Myocyte (in vitro differentiated cells): ENCODE results near the gene LDB3. TPM values are rescaled to one million over a fixed set of nuclear protein-coding genes. Genes with fewer than 3 reads are reported as not detected.

Experiments
- DNase-seq: peaks from one replicate; pipeline ENCODE4 v3.0.0-alpha.2; 2012; ENCODE audit warnings: low read depth
- total RNA-seq: library from RNA; depleted of rRNA; stranded (reverse); fragments of >200 nt; gene quantifications from 2 replicates; pipeline ENCODE4 v1.2.3, GENCODE V29; 2014

LDB3 gene
- total RNA-seq, 1 donor from 2014 or later, result 137 TPM

GRCh38 chr10:86758189-86759072 is 90.1 kb downstream of the LDB3 start:
- no peak for DNase-seq

DNA sequence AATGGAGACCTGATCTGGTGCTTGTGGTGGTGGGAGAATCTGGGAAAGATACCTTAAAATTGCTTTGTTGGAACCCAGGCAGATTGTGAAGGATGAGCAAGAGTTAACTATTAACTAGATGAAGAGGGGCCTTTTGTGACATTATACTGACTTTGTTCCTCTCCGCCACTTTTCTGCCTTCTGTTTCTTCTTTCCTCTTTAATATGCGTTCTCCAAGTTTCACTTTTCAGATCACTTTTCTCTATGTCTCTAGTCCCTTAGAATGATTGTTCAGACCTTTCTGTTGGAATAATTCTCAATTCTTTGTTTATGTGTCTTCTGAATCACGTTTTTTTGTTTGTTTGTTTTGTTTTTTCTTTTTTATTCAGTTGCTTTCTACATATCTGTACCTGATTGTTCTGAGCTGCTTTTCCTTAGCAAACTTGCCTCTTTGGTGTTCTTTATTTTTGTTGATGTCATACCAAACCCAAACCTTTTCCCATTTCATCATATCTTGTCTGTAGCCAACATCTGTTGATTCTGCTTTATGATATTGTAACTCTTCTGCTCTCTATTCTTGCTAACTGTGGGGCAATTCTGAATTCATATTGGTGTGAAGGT is 90.9 kb downstream of the LDB3 start:
- DNase-seq, result no peak

GRCh38 chr10:86763404-86763803 is 95.1 kb downstream of the LDB3 start:
- no peak for DNase-seq

DNA sequence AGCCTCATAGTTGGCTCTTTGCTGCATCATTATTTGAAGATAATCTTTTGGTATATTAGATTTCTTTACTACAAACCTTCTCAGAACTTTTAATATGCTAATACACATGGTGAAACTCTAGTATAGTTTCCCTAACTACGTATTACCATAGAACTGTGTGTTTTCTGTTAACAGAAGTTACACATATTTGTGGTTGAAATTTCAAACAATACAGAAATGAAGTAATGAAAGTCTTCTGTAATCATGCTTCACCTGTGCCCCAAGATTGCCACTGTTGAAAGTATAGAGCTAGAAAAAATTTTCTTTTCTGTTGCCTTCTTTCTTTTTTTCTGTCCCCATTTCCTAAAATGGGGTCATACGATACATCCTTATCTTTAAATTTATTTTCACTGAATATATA is 97.2 kb downstream of the LDB3 start:
- no peak for DNase-seq

DNA sequence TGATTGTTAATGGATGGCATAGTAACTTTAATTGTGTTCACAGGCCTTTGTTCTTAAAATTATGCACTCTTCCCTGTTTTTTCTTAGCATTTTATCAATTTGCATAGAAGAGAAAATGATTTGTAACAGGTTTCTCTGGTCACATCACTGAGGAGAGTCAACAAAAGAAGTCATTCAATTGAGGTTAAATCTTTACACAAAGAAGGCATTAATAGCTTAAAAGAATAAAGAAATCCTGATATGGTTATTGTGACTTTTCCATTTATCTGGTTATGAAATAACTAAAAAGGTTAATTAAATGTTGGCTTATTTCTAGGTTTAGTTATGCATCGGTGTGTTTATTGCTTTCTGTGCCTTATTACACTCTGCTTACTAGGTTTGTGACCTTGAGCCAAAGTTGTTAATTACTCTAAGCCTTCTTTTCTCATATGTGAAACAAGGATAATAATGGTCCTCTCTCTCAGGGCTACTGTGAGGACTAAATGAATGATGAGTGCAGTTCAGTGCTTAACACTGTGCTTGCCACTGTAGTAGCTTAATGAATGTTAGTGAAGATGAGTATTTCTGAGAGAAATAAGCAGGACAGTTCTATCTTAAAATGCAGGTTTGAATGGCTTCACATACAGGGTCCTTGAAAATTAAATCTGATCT is 100.2 kb downstream of the LDB3 start:
- DNase-seq, result no peak

DNA sequence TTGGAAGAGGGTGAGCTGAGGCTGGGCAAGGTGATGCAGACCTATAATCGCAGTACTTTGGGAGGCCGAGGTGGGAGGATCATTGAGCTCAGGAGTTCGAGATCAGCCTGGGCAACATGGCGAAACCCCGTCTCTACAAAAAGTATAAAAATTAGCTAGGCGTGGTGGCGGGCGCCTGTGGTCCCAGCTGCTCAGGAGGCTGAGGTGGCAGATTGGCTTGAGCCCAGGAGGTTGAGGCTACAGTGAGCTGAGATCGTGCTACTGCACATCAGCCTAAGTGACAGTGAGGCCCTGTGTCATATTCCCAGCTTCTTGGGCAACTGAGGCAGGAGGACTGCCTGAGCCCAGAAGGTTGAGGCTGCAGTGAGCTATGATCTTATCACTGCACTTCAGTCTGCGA is 101.7 kb downstream of the LDB3 start:
- no peak for DNase-seq

GRCh38 chr10:86770412-86770960 is 102.2 kb downstream of the LDB3 start:
- no peak for DNase-seq

GRCh38 chr10:86773498-86773897 is 105.2 kb downstream of the LDB3 start:
- DNase-seq, result no peak

DNA sequence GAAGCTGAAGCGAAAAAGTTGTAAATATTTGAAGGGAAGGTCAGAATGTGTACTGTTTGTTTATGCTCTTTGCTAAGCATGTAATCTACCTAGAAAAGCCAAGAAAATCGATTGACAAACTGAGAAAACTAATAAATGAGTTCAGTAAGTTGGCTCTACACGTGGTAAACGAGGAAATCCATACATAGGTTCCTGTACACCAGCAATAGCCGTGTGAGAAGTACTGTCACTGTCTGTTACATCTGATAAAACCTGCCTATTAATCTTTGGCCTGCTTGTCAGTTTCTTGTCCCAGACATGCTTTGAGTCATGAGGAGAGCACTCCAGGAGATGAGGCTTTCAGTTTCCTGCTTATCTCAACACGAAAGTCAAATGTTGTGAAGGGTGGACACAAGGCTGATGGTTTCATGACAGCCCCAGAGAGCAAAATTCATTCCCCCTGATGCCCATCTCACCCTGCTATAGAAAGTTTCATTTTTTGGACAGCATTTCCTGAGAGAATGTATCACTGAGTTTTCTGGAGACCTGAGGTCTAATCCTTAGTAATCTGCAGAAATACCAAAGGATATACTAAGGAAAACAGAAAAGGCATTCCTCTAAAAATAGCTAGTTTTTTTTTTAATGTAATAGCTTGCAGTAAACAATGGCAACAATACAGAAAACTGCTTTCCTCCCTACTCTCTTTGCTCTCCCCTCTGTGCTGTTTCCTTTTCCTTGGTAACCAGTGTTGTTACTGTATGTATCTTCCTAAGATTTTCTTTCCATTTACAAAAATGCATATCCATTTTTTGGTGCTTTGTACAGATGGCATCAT is 107.0 kb downstream of the LDB3 start:
- no peak for DNase-seq

DNA sequence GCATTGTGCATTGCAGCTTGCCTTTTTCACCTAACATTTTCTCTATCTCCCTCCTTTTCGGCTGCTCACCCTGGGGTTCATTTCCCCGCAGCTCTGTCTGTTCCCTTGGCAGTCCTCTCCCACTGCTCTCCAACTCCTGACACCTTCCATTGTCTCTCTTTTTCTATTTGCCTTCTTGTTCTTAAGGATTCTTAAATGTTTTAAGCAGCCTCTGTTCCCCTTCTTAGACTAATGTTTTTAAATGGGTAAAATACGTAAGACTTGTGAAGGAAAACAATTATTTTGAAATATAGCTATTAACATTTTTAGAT is 107.5 kb downstream of the LDB3 start:
- DNase-seq, result no peak

- DNase-seq, result no peak
These were observed 111.1 kb downstream of the LDB3 start for GRCh38 chr10:86779220-86780017.

DNA sequence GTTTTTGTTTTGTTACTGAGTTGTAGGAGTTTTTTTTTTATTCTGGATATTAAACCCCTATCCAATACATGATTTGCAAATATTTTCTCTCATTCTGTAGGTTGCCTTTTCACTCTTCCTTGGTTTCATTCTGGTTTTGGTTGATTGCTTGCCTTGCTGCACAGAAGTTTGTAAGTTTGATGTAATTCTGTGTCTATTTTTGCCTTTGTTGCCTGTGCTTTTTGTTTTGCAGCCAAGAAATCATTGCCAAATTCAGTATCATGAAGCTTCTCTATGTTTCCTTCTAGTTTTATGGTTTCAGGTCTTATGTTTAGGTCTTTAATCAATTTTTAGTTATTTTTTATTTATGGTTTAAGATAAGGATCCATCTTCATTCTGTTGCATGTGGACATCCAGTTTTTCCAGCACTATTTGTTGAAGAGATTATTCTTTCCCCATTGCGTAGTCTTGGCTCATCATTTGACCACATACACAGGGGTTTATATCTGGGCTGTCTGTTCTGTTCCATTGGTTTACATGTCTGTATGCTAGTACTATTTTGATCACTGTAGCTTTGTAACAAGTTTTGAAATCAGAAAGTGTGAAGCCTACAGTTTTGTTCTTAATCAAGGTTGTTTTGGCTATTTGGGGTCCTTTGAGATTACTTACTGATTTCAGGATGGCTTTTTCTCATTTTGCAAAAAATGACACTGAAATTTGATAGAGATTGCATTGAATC is 114.5 kb downstream of the LDB3 start:
- DNase-seq, result no peak

DNA sequence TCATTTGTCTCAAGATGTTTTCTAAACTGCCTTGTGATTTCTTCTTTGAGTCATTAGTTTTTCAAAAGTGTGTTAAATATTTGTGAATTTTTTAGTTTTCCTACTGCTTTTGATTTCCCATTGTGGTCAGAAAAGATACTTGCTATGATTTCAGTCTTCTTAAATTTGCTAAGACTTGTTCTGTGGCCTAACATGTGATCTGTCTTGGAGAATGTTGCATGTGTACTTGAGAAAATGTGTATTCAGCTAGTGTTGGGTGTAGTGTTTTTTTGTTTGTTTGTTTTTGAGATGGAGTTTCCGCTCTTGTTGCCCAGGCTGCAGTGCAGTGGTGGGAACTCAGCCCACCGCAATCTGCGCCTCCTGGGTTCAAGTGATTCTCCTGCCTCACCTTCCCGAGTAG is 116.7 kb downstream of the LDB3 start:
- peak; percentile 42 for DNase-seq

Other genes with a start within 250 kb of the LDB3 start
- gene WAPL, start 146.7 kb upstream of the LDB3 start, total RNA-seq, result 34.9 and 36.1 TPM in 2 replicates
- gene OPN4, start 14.0 kb upstream of the LDB3 start, total RNA-seq, result not detected in 2 replicates
- 45.8 and 46.2 TPM in 2 replicates for gene BMPR1A, start 88.1 kb downstream of the LDB3 start, total RNA-seq